ENCODE results near the gene OTOG.
A peak's percentile ranks its signal among the peaks of the same experiment; 100 is the strongest.

The OTOG gene

GRCh38 chr11:17672469-17672868, 125.4 kb downstream of the OTOG start:
- no peak for DNase-seq

- no peak for DNase-seq
Measured at GRCh38 chr11:17673951-17674350, 126.9 kb downstream of the OTOG start.

GRCh38 chr11:17682848-17683247, 135.8 kb downstream of the OTOG start:
- no peak for DNase-seq

- DNase-seq: peak; percentile 65 to 82
Measured at GRCh38 chr11:17683377-17684161, 136.5 kb downstream of the OTOG start.

GRCh38 chr11:17684550-17684949, 137.5 kb downstream of the OTOG start:
- no peak for DNase-seq

- peak; percentile 41 to 82 for DNase-seq
Measured at GRCh38 chr11:17686231-17686980, 139.3 kb downstream of the OTOG start.

GRCh38 chr11:17687946-17688670, 141.0 kb downstream of the OTOG start:
- DNase-seq: peak; percentile 83 to 91

- peak in 1 of 2 experiments; percentile 24 for DNase-seq
Measured at GRCh38 chr11:17691550-17691949, 144.5 kb downstream of the OTOG start.

- no peak for DNase-seq
Measured at GRCh38 chr11:17691976-17692375, 144.9 kb downstream of the OTOG start.

GRCh38 chr11:17692931-17693330, 145.9 kb downstream of the OTOG start:
- no peak for DNase-seq

GRCh38 chr11:17693531-17693930, 146.5 kb downstream of the OTOG start:
- DNase-seq: no peak

- DNase-seq: no peak
Measured at GRCh38 chr11:17694494-17695110, 147.5 kb downstream of the OTOG start.

GRCh38 chr11:17695454-17696441, 148.7 kb downstream of the OTOG start:
- no peak for DNase-seq

GRCh38 chr11:17696741-17697140, 149.7 kb downstream of the OTOG start:
- DNase-seq: no peak

Measured in NCI-H524 (cell line).